Activated B cell treated with CpG ODN at 0.5 μM for 24 hours (primary cell): ENCODE data around the gene DNAH17. TPM values are rescaled to one million over a fixed set of nuclear protein-coding genes. Genes with fewer than 3 reads are reported as not detected.

Source experiments
- ATAC-seq: fragments of 200-7000 bp; cut with Tn5 transposase; one replicate; pipeline ENCODE4 v1.10.0; 2021; ENCODE audit warnings: low read depth, mild to moderate bottlenecking, moderate library complexity
- CTCF ChIA-PET: fragments of 350-600 bp; sonication (Branson Sonifier 250); formaldehyde crosslinking; loops from one replicate; lab custom pipeline; 2021; ENCODE audit warnings: antibody characterized with exemption; lab: Charles Lee
- POLR2A ChIA-PET: fragments of 350-600 bp; sonication (Branson Sonifier 250); formaldehyde crosslinking; loops from one replicate; lab custom pipeline; 2021; ENCODE audit warnings: antibody characterized with exemption; lab: Charles Lee
- DNase-seq: peaks from one replicate; pipeline ENCODE4 v3.0.0; 2022
- H3K27ac Mint-ChIP-seq: one replicate; pipeline ENCODE4 v1.8.0; 2020; ENCODE audit warnings: mixed read lengths
- H3K27me3 Mint-ChIP-seq: one replicate; pipeline ENCODE4 v1.8.0; 2021; ENCODE audit warnings: mixed read lengths
- H3K36me3 Mint-ChIP-seq: one replicate; pipeline ENCODE4 v1.8.0; 2021; ENCODE audit warnings: low read depth, mixed read lengths
- H3K4me1 Mint-ChIP-seq: one replicate; pipeline ENCODE4 v1.8.0; 2021; ENCODE audit warnings: mixed read lengths
- H3K4me3 Mint-ChIP-seq: one replicate; pipeline ENCODE4 v1.8.0; 2020; ENCODE audit warnings: mild to moderate bottlenecking, mixed read lengths
- H3K9me3 Mint-ChIP-seq: one replicate; pipeline ENCODE4 v1.8.0; 2020; ENCODE audit warnings: mixed read lengths
- CTCF ChIP-seq: fragments of 200-600 bp; IDR thresholded peaks from one replicate; pipeline ENCODE4 v1.8.0; 2022; ENCODE audit warnings: antibody characterized with exemption, mild to moderate bottlenecking
- intact Hi-C: fragments of 100-400 bp; cut with micrococcal nuclease; formaldehyde crosslinking; loops from one replicate; pipeline ENCODE4 v1.15.1; 2024
- total RNA-seq: library from RNA; stranded (reverse); gene quantifications from 2 replicates; pipeline ENCODE4 v1.2.3, GENCODE V29; 2022

DNAH17 gene
- total RNA-seq, 1 donor from 2014 or later: 0.13 TPM

GRCh38 chr17:78419970-78420815 is 157.0 kb downstream of the DNAH17 start:
- TF ChIP-seq CTCF: no peak
- H3K9me3 Mint-ChIP-seq: no peaks in the 10 kb centered on the region
- CTCF ChIA-PET: interaction anchor here (1.0 to 7.6 kb wide), 5 partner anchors 56 to 335 kb away, joined by 3 to 59 read pairs (median 41); partner anchors contain the start of gene SOCS3
- POLR2A ChIA-PET: no interaction called here
- no peak overlapping the region for H3K4me3 Mint-ChIP-seq
- peaks cover 76% of the 10 kb centered on the region for H3K36me3 Mint-ChIP-seq
- peaks cover 2% of the 10 kb centered on the region for H3K4me1 Mint-ChIP-seq
- H3K27ac Mint-ChIP-seq: no peak overlapping the region
- ATAC-seq (no peak), DNase-seq (no peak)
- intact Hi-C loops: loop anchor here (5.0 kb wide), 2 partner anchors 228 to 243 kb away; no protein-coding TSS in a partner anchor
- no peaks in the 10 kb centered on the region for H3K27me3 Mint-ChIP-seq

GRCh38 chr17:78418326-78419026 is 158.7 kb downstream of the DNAH17 start:
- no peak for DNase-seq
- no peak for TF ChIP-seq CTCF
- CTCF ChIA-PET: interaction anchor here (1.4 to 7.6 kb wide), 3 partner anchors 57 to 168 kb away, joined by 3 to 59 read pairs (median 50); partner anchors contain the start of gene SOCS3
- H3K4me3 Mint-ChIP-seq: no peak overlapping the region
- no peaks in the 10 kb centered on the region for H3K9me3 Mint-ChIP-seq
- H3K27ac Mint-ChIP-seq: no peak overlapping the region
- POLR2A ChIA-PET: interaction anchor here (0.6 kb wide), 1 partner anchor 78 kb away, joined by 3 read pairs; no protein-coding TSS in a partner anchor
- peaks cover 65% of the 10 kb centered on the region for H3K36me3 Mint-ChIP-seq
- intact Hi-C loops: no loop called here
- peaks cover 14% of the 10 kb centered on the region for H3K4me1 Mint-ChIP-seq
- no peaks in the 10 kb centered on the region for H3K27me3 Mint-ChIP-seq
- no peak for ATAC-seq

GRCh38 chr17:78417531-78417909 is 159.7 kb downstream of the DNAH17 start:
- no peak overlapping the region for H3K4me3 Mint-ChIP-seq
- peaks cover 18% of the 10 kb centered on the region for H3K4me1 Mint-ChIP-seq
- ATAC-seq: no peak
- DNase-seq: no peak
- no peak overlapping the region for H3K27ac Mint-ChIP-seq
- no peaks in the 10 kb centered on the region for H3K9me3 Mint-ChIP-seq
- TF ChIP-seq CTCF: no peak
- H3K36me3 Mint-ChIP-seq: peaks cover 64% of the 10 kb centered on the region
- CTCF ChIA-PET: interaction anchor here (7.6 kb wide), 1 partner anchor 167 kb away, joined by 59 read pairs; no protein-coding TSS in a partner anchor
- intact Hi-C loops: no loop called here
- H3K27me3 Mint-ChIP-seq: no peaks in the 10 kb centered on the region
- POLR2A ChIA-PET: no interaction called here

- CTCF ChIA-PET: interaction anchor here (0.6 kb wide), 1 partner anchor 311 kb away, joined by 3 read pairs; no protein-coding TSS in a partner anchor
- Mint-ChIP-seq H3K9me3 (no peaks in the 10 kb centered on the region), H3K4me3 (no peak overlapping the region), H3K36me3 (peaks cover 63% of the 10 kb centered on the region), H3K4me1 (peaks cover 18% of the 10 kb centered on the region), H3K27me3 (no peaks in the 10 kb centered on the region), H3K27ac (no peak overlapping the region)
- POLR2A ChIA-PET: no interaction called here
- DNase-seq (no peak), ATAC-seq (no peak)
- TF ChIP-seq CTCF: no peak
- intact Hi-C loops: no loop called here
Measured at GRCh38 chr17:78416791-78417530, 160.2 kb downstream of the DNAH17 start.
